Measurements from ENCODE around the gene PALLD. TPM values are rescaled to one million over a fixed set of nuclear protein-coding genes. Genes with fewer than 3 reads are reported as not detected.

Gene PALLD
- total and polyA plus RNA-seq, 2 donors: 24.3 to 83.0 TPM

- no peaks in the 10 kb centered on the region for H3K4me1 ChIP-seq (ENCODE audit: control insufficient read depth in 2 of 2, insufficient read depth in 2 of 2, low read length in 2 of 2)
- no peaks in the 10 kb centered on the region for H3K27me3 ChIP-seq (ENCODE audit: control insufficient read depth in 2 of 2, insufficient read depth in 1 of 2, low read length in 1 of 2)
- 69% methylated on average over 3 of the region's 3 CpGs for WGBS
- DNase-seq (ENCODE audit: low read depth in 6 of 9, low spot score in 9 of 9): no peak
- H3K27ac ChIP-seq (ENCODE audit: low read depth in 1 of 2, low read length in 1 of 2): no peak overlapping the region
- H3K4me3 ChIP-seq (ENCODE audit: low read length in 2 of 2): no peak overlapping the region
- no peaks in the 10 kb centered on the region for H3K36me3 ChIP-seq (ENCODE audit: control insufficient read depth in 2 of 2, insufficient read depth in 2 of 2, low read length in 1 of 2)
- no peaks in the 10 kb centered on the region for H3K9me3 ChIP-seq (ENCODE audit: control insufficient read depth in 2 of 2, insufficient read depth in 1 of 2, low read length in 1 of 2)
Observed at GRCh38 chr4:168839758-168840391, 343.0 kb downstream of the PALLD start.

- H3K36me3 ChIP-seq (ENCODE audit: control insufficient read depth in 2 of 2, insufficient read depth in 2 of 2, low read length in 1 of 2): no peaks in the 10 kb centered on the region
- 83% methylated on average over 4 of the region's 4 CpGs for WGBS
- no peak overlapping the region for H3K27ac ChIP-seq (ENCODE audit: low read depth in 1 of 2, low read length in 1 of 2)
- H3K27me3 ChIP-seq (ENCODE audit: control insufficient read depth in 2 of 2, insufficient read depth in 1 of 2, low read length in 1 of 2): no peaks in the 10 kb centered on the region
- no peaks in the 10 kb centered on the region for H3K9me3 ChIP-seq (ENCODE audit: control insufficient read depth in 2 of 2, insufficient read depth in 1 of 2, low read length in 1 of 2)
- H3K4me1 ChIP-seq (ENCODE audit: control insufficient read depth in 2 of 2, insufficient read depth in 2 of 2, low read length in 2 of 2): no peaks in the 10 kb centered on the region
- DNase-seq (ENCODE audit: low read depth in 6 of 9, low spot score in 9 of 9): no peak
- H3K4me3 ChIP-seq (ENCODE audit: low read length in 2 of 2): no peak overlapping the region
Observed at GRCh38 chr4:168840392-168840763, 343.5 kb downstream of the PALLD start.

- H3K9me3 ChIP-seq (ENCODE audit: control insufficient read depth in 2 of 2, insufficient read depth in 1 of 2, low read length in 1 of 2): no peaks in the 10 kb centered on the region
- H3K27me3 ChIP-seq (ENCODE audit: control insufficient read depth in 2 of 2, insufficient read depth in 1 of 2, low read length in 1 of 2): no peaks in the 10 kb centered on the region
- no peaks in the 10 kb centered on the region for H3K36me3 ChIP-seq (ENCODE audit: control insufficient read depth in 2 of 2, insufficient read depth in 2 of 2, low read length in 1 of 2)
- WGBS: 88% methylated on average over 8 of the region's 8 CpGs
- no peak overlapping the region for H3K4me3 ChIP-seq (ENCODE audit: low read length in 2 of 2)
- H3K4me1 ChIP-seq (ENCODE audit: control insufficient read depth in 2 of 2, insufficient read depth in 2 of 2, low read length in 2 of 2): no peaks in the 10 kb centered on the region
- no peak for DNase-seq (ENCODE audit: low read depth in 6 of 9, low spot score in 9 of 9)
- no peak overlapping the region for H3K27ac ChIP-seq (ENCODE audit: low read depth in 1 of 2, low read length in 1 of 2)
Observed at GRCh38 chr4:168841000-168841671, 344.3 kb downstream of the PALLD start.

GRCh38 chr4:168841672-168842019, 344.8 kb downstream of the PALLD start:
- H3K4me3 ChIP-seq (ENCODE audit: low read length in 2 of 2): no peak overlapping the region
- no peaks in the 10 kb centered on the region for H3K36me3 ChIP-seq (ENCODE audit: control insufficient read depth in 2 of 2, insufficient read depth in 2 of 2, low read length in 1 of 2)
- no peaks in the 10 kb centered on the region for H3K4me1 ChIP-seq (ENCODE audit: control insufficient read depth in 2 of 2, insufficient read depth in 2 of 2, low read length in 2 of 2)
- H3K9me3 ChIP-seq (ENCODE audit: control insufficient read depth in 2 of 2, insufficient read depth in 1 of 2, low read length in 1 of 2): no peaks in the 10 kb centered on the region
- DNase-seq (ENCODE audit: low read depth in 6 of 9, low spot score in 9 of 9): no peak
- no peak overlapping the region for H3K27ac ChIP-seq (ENCODE audit: low read depth in 1 of 2, low read length in 1 of 2)
- no peaks in the 10 kb centered on the region for H3K27me3 ChIP-seq (ENCODE audit: control insufficient read depth in 2 of 2, insufficient read depth in 1 of 2, low read length in 1 of 2)

GRCh38 chr4:168842186-168842585, 345.3 kb downstream of the PALLD start:
- no peak overlapping the region for H3K4me3 ChIP-seq (ENCODE audit: low read length in 2 of 2)
- no peaks in the 10 kb centered on the region for H3K9me3 ChIP-seq (ENCODE audit: control insufficient read depth in 2 of 2, insufficient read depth in 1 of 2, low read length in 1 of 2)
- 96% methylated on average over 1 of the region's 1 CpG for WGBS
- no peaks in the 10 kb centered on the region for H3K4me1 ChIP-seq (ENCODE audit: control insufficient read depth in 2 of 2, insufficient read depth in 2 of 2, low read length in 2 of 2)
- DNase-seq (ENCODE audit: low read depth in 6 of 9, low spot score in 9 of 9): no peak
- no peaks in the 10 kb centered on the region for H3K27me3 ChIP-seq (ENCODE audit: control insufficient read depth in 2 of 2, insufficient read depth in 1 of 2, low read length in 1 of 2)
- no peaks in the 10 kb centered on the region for H3K36me3 ChIP-seq (ENCODE audit: control insufficient read depth in 2 of 2, insufficient read depth in 2 of 2, low read length in 1 of 2)
- H3K27ac ChIP-seq (ENCODE audit: low read depth in 1 of 2, low read length in 1 of 2): no peak overlapping the region

- H3K4me1 ChIP-seq (ENCODE audit: control insufficient read depth in 2 of 2, insufficient read depth in 2 of 2, low read length in 2 of 2): peaks cover 0 to 3% of the 10 kb centered on the region in 2 donors
- 95% methylated on average over 7 of the region's 7 CpGs for WGBS
- H3K27ac ChIP-seq (ENCODE audit: low read depth in 1 of 2, low read length in 1 of 2): no peak overlapping the region
- no peaks in the 10 kb centered on the region for H3K9me3 ChIP-seq (ENCODE audit: control insufficient read depth in 2 of 2, insufficient read depth in 1 of 2, low read length in 1 of 2)
- no peaks in the 10 kb centered on the region for H3K36me3 ChIP-seq (ENCODE audit: control insufficient read depth in 2 of 2, insufficient read depth in 2 of 2, low read length in 1 of 2)
- DNase-seq (ENCODE audit: low read depth in 6 of 9, low spot score in 9 of 9): no peak
- H3K4me3 ChIP-seq (ENCODE audit: low read length in 2 of 2): no peak overlapping the region
- H3K27me3 ChIP-seq (ENCODE audit: control insufficient read depth in 2 of 2, insufficient read depth in 1 of 2, low read length in 1 of 2): no peaks in the 10 kb centered on the region
Observed at GRCh38 chr4:168843635-168844034, 346.8 kb downstream of the PALLD start.

- no peak overlapping the region for H3K27ac ChIP-seq (ENCODE audit: low read depth in 1 of 2, low read length in 1 of 2)
- no peak for DNase-seq (ENCODE audit: low read depth in 6 of 9, low spot score in 9 of 9)
- no peak overlapping the region for H3K4me3 ChIP-seq (ENCODE audit: low read length in 2 of 2)
- H3K9me3 ChIP-seq (ENCODE audit: control insufficient read depth in 2 of 2, insufficient read depth in 1 of 2, low read length in 1 of 2): no peaks in the 10 kb centered on the region
- peaks cover 3 to 4% of the 10 kb centered on the region in 2 donors for H3K4me1 ChIP-seq (ENCODE audit: control insufficient read depth in 2 of 2, insufficient read depth in 2 of 2, low read length in 2 of 2)
- WGBS: 96% methylated on average over 8 of the region's 8 CpGs
- no peaks in the 10 kb centered on the region for H3K27me3 ChIP-seq (ENCODE audit: control insufficient read depth in 2 of 2, insufficient read depth in 1 of 2, low read length in 1 of 2)
- H3K36me3 ChIP-seq (ENCODE audit: control insufficient read depth in 2 of 2, insufficient read depth in 2 of 2, low read length in 1 of 2): no peaks in the 10 kb centered on the region
Observed at GRCh38 chr4:168844353-168845049, 347.6 kb downstream of the PALLD start.

- Histone ChIP-seq H3K36me3 (ENCODE audit: control insufficient read depth in 2 of 2, insufficient read depth in 2 of 2, low read length in 1 of 2) (no peaks in the 10 kb centered on the region), H3K4me3 (ENCODE audit: low read length in 2 of 2) (no peak overlapping the region), H3K9me3 (ENCODE audit: control insufficient read depth in 2 of 2, insufficient read depth in 1 of 2, low read length in 1 of 2) (no peaks in the 10 kb centered on the region), H3K27me3 (ENCODE audit: control insufficient read depth in 2 of 2, insufficient read depth in 1 of 2, low read length in 1 of 2) (no peaks in the 10 kb centered on the region), H3K4me1 (ENCODE audit: control insufficient read depth in 2 of 2, insufficient read depth in 2 of 2, low read length in 2 of 2) (peaks cover 5 to 13% of the 10 kb centered on the region in 2 donors), H3K27ac (ENCODE audit: low read depth in 1 of 2, low read length in 1 of 2) (no peak overlapping the region)
- no peak for DNase-seq (ENCODE audit: low read depth in 6 of 9, low spot score in 9 of 9)
- 92% methylated on average over 2 of the region's 2 CpGs for WGBS
Observed at GRCh38 chr4:168845897-168846296, 349.0 kb downstream of the PALLD start.

GRCh38 chr4:168846414-168846813, 349.6 kb downstream of the PALLD start:
- Histone ChIP-seq H3K4me1 (ENCODE audit: control insufficient read depth in 2 of 2, insufficient read depth in 2 of 2, low read length in 2 of 2) (peaks cover 5 to 15% of the 10 kb centered on the region in 2 donors), H3K9me3 (ENCODE audit: control insufficient read depth in 2 of 2, insufficient read depth in 1 of 2, low read length in 1 of 2) (no peaks in the 10 kb centered on the region), H3K36me3 (ENCODE audit: control insufficient read depth in 2 of 2, insufficient read depth in 2 of 2, low read length in 1 of 2) (no peaks in the 10 kb centered on the region), H3K27ac (ENCODE audit: low read depth in 1 of 2, low read length in 1 of 2) (no peak overlapping the region), H3K27me3 (ENCODE audit: control insufficient read depth in 2 of 2, insufficient read depth in 1 of 2, low read length in 1 of 2) (no peaks in the 10 kb centered on the region), H3K4me3 (ENCODE audit: low read length in 2 of 2) (no peak overlapping the region)
- no peak for DNase-seq (ENCODE audit: low read depth in 6 of 9, low spot score in 9 of 9)
- WGBS: 97% methylated on average over 4 of the region's 4 CpGs
